HG02938 (cell line): ENCODE results near the gene RGS9.
"Not testable (repeated sequence)": the region's sequence is repeated elsewhere in the genome, so short reads cannot be mapped to it uniquely, and the experiment has no call there.

Experiments
- ATAC-seq: cut with Tn5 transposase; IDR thresholded peaks from one replicate; pipeline ENCODE4 v1.9.1; 2021; ENCODE audit warnings: mild to moderate bottlenecking, moderate library complexity; ENCODE audit not compliant: unreplicated experiment

Gene RGS9

GRCh38 chr17:65155622-65156021, 18.5 kb downstream of the RGS9 start:
- peak; percentile 53 for ATAC-seq

- no peak for ATAC-seq
Observed at GRCh38 chr17:65156185-65156834, 19.1 kb downstream of the RGS9 start.

- no peak for ATAC-seq
Observed at GRCh38 chr17:65156835-65157565, 19.8 kb downstream of the RGS9 start.

GRCh38 chr17:65158041-65158440, 20.9 kb downstream of the RGS9 start:
- no peak for ATAC-seq

- ATAC-seq: no peak
Observed at GRCh38 chr17:65158622-65159021, 21.5 kb downstream of the RGS9 start.

DNA sequence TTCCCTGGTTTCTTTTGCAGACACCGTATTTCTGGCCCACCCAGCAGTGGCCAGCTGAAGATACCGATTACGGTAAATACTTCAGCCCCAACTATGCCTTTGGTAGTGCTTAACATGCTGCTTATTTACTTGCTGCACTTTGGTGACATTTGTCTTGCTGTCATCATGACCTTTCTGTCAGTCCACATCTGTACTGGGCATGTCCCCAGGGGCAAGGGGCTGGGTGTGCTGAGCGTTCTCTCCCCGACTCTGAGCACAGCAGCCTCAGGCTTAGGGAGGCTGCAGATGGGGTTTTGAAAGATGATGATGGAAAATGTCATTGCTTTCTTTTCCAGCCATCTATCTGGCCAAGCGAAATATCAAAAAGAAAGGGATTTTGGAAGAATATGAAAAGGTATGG, 23.3 kb downstream of the RGS9 start:
- ATAC-seq: no peak

DNA sequence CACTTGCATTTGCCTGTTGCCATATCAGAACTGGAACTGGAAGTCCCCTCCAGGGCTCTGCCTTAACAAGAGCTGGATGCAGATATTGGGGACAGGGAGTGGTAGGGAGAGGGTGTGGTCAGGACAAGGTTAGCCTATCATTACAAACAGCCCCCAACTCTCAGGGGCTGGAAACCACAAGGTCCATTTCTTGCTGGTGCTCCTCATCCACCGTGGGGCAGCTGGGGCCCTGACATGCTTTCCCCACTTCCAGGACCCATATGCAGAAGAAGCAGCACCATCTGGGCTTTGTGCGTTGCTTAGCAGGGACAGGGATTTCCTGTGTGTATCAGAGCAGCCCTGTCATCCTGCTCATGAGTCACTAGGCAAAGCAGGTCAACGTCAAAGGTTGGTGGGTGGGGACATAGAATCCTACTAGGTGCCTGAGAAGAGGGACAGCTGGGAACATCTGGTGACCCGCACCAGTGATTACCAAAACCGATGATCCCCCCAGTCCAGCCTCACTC, 26.9 kb downstream of the RGS9 start:
- ATAC-seq: peak; percentile 95

- ATAC-seq: no peak
Observed at GRCh38 chr17:65166787-65167186, 29.6 kb downstream of the RGS9 start.

DNA sequence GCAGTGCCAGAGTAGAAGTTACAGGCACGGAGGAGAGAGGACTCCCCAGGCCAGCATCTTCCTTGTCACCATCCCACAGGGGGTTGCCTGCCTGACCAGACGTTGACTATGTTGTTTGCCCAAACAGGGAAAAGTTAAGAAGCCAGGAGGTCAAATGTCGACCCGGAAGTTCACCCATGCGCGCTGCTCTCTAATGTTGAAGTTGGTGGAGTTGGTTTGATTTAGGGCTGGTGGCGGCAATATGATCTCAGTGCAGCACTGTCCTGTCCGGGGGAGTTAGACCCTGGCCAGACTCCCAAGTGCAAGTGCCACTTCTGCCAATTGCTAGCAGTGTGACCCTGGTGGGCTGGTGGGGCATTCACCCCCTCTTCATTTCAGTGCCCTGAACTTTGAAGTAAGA, 30.4 kb downstream of the RGS9 start:
- no peak for ATAC-seq

GRCh38 chr17:65169691-65170090, 32.5 kb downstream of the RGS9 start:
- no peak for ATAC-seq

GRCh38 chr17:65170839-65171238, 33.7 kb downstream of the RGS9 start:
- no peak for ATAC-seq

- ATAC-seq: no peak
Observed at GRCh38 chr17:65171752-65172151, 34.6 kb downstream of the RGS9 start.

GRCh38 chr17:65172496-65173136, 35.4 kb downstream of the RGS9 start:
- no peak for ATAC-seq

DNA sequence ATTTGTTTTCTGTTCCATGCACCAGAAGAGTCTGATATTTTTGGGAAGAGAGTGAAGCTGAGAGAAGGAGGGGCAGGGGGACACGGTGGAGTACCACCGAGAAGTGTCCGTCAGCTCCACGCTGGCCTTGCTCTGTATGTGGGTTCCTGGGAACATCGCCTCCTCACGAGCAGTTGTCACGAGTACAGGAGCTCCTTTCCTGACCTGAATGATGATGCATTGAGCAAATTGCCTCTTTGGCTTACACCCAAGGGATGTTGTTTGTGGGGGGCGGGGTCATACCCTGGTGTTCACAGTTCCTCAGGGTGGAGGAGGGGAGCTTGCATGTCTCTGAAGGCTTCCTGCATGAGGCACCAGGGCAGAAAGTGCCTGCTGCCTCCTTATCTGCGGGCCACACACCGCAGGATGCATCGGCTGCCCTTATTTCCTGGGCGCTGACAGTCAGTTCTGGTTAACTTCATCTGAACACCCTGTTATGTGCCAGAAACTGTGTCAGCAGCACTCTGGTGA, 36.2 kb downstream of the RGS9 start:
- ATAC-seq: no peak

GRCh38 chr17:65173976-65174683, 37.0 kb downstream of the RGS9 start:
- ATAC-seq: no peak

DNA sequence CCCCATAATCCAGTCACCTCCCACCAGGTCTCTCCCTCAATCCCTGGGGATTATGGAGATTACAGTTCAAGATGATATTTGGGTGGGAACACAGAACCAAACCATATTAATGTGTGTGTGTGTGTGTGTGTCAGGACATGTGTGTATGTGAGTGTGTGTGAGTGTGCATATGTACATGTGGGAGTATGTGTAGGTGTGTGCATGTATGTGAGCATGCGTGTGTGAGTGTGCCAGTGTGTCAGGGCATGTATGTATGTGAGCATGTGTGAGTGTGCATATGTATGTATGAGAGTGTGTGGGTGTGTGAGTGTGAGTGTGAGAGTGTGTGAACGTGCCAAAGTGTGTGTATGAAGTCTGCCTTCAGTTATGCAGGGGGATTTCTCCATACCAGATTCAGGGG, 37.8 kb downstream of the RGS9 start:
- no peak for ATAC-seq

GRCh38 chr17:65175952-65176351, 38.8 kb downstream of the RGS9 start:
- no peak for ATAC-seq

DNA sequence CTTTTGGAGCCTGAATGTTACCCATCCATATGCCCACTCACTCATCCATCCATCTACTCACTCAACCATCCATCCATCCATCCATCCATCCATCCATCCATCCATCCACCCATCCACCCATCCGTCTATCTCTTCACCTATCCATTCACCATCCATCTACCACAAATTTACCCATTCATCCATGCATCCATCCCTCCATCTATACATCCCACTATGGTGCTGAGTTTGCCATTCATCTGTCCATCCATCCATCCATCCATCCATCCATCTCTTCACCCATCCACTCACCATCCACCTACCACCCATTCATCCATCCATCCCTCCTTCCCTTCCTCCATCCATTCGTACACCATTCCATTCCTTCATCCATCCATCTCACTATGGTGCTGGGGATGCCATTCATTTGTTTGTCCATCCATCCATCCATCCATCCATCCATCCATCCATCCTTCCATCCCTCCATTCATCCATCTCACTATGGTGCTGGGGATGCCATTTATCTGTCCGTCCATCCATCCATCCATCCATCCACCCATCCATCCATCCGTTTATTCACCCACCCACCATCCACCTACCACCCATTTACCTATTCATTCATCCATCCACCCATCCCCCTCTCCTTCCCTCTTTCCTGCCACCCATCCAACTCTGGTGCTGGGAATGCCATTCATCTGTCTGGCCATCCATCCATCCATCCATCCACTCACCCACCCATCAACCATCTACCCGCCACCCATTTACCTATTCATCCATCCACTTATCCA, 39.7 kb downstream of the RGS9 start:
- no peak for ATAC-seq

DNA sequence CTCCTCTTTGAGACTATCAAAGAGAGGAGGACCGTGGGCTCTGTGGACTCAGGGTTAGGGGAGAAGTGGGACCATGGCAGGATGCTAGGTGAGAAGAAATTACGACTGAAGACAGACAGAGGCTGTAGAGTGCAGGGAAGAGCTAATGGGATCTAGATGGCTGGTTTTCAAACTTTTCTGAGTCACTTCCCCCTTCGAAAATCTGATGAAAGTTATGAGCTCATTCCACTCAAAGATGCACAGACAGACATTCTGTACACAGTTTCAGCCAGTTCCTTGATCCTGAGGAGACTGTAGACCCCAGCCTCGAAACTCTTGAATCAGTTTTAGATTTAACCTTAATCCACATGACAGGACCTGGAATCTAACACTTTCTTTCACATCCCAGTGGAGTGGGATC, 40.7 kb downstream of the RGS9 start:
- no peak for ATAC-seq

DNA sequence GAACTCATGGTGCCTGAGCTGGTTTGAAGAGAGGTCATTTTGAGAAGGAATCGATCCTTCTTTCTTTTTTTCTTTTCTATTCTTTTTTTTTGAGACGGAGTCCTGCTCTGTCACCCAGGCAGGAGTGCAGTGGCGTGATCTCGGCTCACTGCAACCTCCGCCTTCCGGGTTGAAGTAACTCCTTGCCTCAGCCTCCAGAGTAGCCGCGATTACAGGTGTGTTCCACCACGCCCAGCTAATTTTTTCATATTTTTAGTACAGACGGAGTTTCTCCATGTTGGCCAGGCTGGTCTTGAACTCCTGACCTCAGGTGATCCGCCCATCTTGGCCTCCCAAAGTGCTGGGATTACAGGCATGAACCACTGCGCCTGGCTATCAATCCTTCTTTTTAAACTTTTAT, 43.1 kb downstream of the RGS9 start:
- not testable (repeated sequence) for ATAC-seq
